Brain microvascular endothelial cell (primary cell): Measurements from ENCODE around the gene HK2.
"Not testable (repeated sequence)": the region's sequence is repeated elsewhere in the genome, so short reads cannot be mapped to it uniquely, and the experiment has no call there.

Source experiments
- DNase-seq: peaks from one replicate; pipeline ENCODE4 v3.0.0-alpha.2; 2020
- H3K27ac ChIP-seq: fragments of 250-450 bp; sonication (Bioruptor Pico); 2 replicates; pipeline ENCODE4 v1.5.1; 2020; ENCODE audit warnings: mild to moderate bottlenecking, moderate library complexity
- H3K27me3 ChIP-seq: fragments of 250-450 bp; sonication (Bioruptor Pico); replicated peaks from 2 replicates; pipeline ENCODE4 v1.5.1; 2020; ENCODE audit warnings: mild to moderate bottlenecking
- H3K36me3 ChIP-seq: fragments of 250-450 bp; sonication (Bioruptor Pico); replicated peaks from 2 replicates; pipeline ENCODE4 v1.5.1; 2020; ENCODE audit warnings: mild to moderate bottlenecking
- H3K4me3 ChIP-seq: 2 replicates; pipeline ENCODE4 v1.5.1; 2011; ENCODE audit warnings: low read depth, mild to moderate bottlenecking, control low read depth, low read length, moderate library complexity
- CTCF ChIP-seq: IDR thresholded peaks from 2 replicates; pipeline ENCODE4 v1.5.1; 2011; ENCODE audit warnings: low read depth, mild to moderate bottlenecking, moderate library complexity, low read length, control low read depth, inconsistent platforms; ENCODE audit errors: missing control alignments
- in situ Hi-C: cut with HindIII; loops from 2 replicates; pipeline ENCODE4 v1.10.0; 2017; ENCODE audit warnings: low sequenced_read_pairs, low pct_ligation_motif_present

Gene HK2

GRCh38 chr2:74891136-74891764 is 57.3 kb downstream of the HK2 start:
- no peaks in the 10 kb centered on the region for H3K36me3 ChIP-seq
- H3K27me3 ChIP-seq: no peaks in the 10 kb centered on the region
- in situ Hi-C loops: no loop called here
- no peak overlapping the region for H3K27ac ChIP-seq
- H3K4me3 ChIP-seq: no peak overlapping the region
- no peak for DNase-seq
- no peak for TF ChIP-seq CTCF

GRCh38 chr2:74891816-74892215 is 57.9 kb downstream of the HK2 start:
- H3K4me3 ChIP-seq, H3K27me3 ChIP-seq, in situ Hi-C loops, H3K36me3 ChIP-seq: not testable (repeated sequence)
- DNase-seq: peak; percentile 88
- peak overlapping the region; percentile 81 for H3K27ac ChIP-seq

- in situ Hi-C loops: no loop called here
- Histone ChIP-seq H3K27me3 (no peaks in the 10 kb centered on the region), H3K27ac (peak overlapping the region; percentile 81), H3K4me3 (no peak overlapping the region), H3K36me3 (no peaks in the 10 kb centered on the region)
- no peak for DNase-seq
- TF ChIP-seq CTCF: no peak
Observed at GRCh38 chr2:74892609-74893008, 58.7 kb downstream of the HK2 start.

- H3K27me3 ChIP-seq: no peaks in the 10 kb centered on the region
- DNase-seq: peak; percentile 86
- H3K4me3 ChIP-seq: no peak overlapping the region
- H3K27ac ChIP-seq: peak overlapping the region; percentile 81
- in situ Hi-C loops: no loop called here
- H3K36me3 ChIP-seq: no peaks in the 10 kb centered on the region
- TF ChIP-seq CTCF: no peak
Observed at GRCh38 chr2:74893332-74893731, 59.4 kb downstream of the HK2 start.

GRCh38 chr2:74894272-74894981 is 60.5 kb downstream of the HK2 start:
- H3K36me3 ChIP-seq: no peaks in the 10 kb centered on the region
- no peaks in the 10 kb centered on the region for H3K27me3 ChIP-seq
- in situ Hi-C loops: no loop called here
- no peak overlapping the region for H3K4me3 ChIP-seq
- peak overlapping the region; percentile 81 for H3K27ac ChIP-seq
- TF ChIP-seq CTCF: no peak
- DNase-seq: peak; percentile 78

DNA sequence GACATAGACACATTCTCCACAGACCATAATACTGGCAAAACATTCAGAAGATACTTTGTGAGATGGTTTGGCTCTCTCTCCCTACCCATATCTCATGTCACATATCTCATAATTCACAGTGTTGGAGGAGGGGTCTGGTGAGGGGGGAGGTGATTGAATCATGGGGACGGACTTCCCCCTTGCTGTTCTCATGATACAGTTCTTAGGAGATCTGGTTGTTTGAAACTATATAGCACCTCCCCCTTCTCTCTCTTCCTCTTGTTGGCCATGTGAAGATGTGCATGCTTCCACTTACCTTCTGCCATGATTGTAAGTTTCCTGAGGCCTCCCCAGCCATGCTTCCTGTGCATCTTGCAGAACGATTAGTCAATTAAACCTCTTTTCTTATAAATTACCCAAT is 61.1 kb downstream of the HK2 start:
- Histone ChIP-seq H3K27me3 (no peaks in the 10 kb centered on the region), H3K4me3 (no peak overlapping the region), H3K36me3 (no peaks in the 10 kb centered on the region), H3K27ac (peak overlapping the region; percentile 81)
- in situ Hi-C loops: no loop called here
- DNase-seq: peak; percentile 38
- TF ChIP-seq CTCF: no peak
